Endothelial cell of umbilical vein (primary cell): ENCODE data around the gene PSPN. TPM values are rescaled to one million over a fixed set of nuclear protein-coding genes. Genes with fewer than 3 reads are reported as not detected.

Source experiments
- BruUV-seq: library from RNA; stranded (reverse); fragments of 400-500 nt; replicated peaks from 2 replicates; lab custom pipeline; 2021; lab: Mats Ljungman, UMichigan
- CTCF ChIA-PET: fragments of 300-600, 350-600 bp; sonication (Branson Sonifier 250); formaldehyde crosslinking; loops from one replicate; lab custom pipeline; 2021; ENCODE audit warnings: antibody characterized with exemption, inconsistent platforms; lab: Charles Lee
- POLR2A ChIA-PET: fragments of 300-600, 350-600 bp; sonication (Branson Sonifier 250); formaldehyde crosslinking; loops from one replicate; lab custom pipeline; 2021; ENCODE audit warnings: antibody characterized with exemption, inconsistent platforms; lab: Charles Lee
- DNase-seq: peaks from one replicate; pipeline ENCODE4 v3.0.0-alpha.2; 2011; ENCODE audit warnings: low read depth, low spot score
- FAIRE-seq: peaks from 2 replicates; lab custom pipeline; 2011; peaks lifted over from hg19 to GRCh38; lab: Jason Lieb, UNC
- H2AFZ ChIP-seq: 2 replicates; pipeline ENCODE4 v1.6.0; 2012; ENCODE audit warnings: low read depth, low read length, control low read depth, inconsistent platforms
- H3K27ac ChIP-seq: 2 replicates; pipeline ENCODE4 v1.5.1; 2011; ENCODE audit warnings: low read depth, mild to moderate bottlenecking, control low read depth, low read length, moderate library complexity; ENCODE audit not compliant: insufficient read depth
- H3K27me3 ChIP-seq, 2 experiments: 2 replicates each; pipeline versions ENCODE4 v1.6.0 to v1.6.1; 2011; ENCODE audit warnings: low read length in 2 of 2, mixed read lengths in 1 of 2; ENCODE audit not compliant: control insufficient read depth in 2 of 2, insufficient read depth in 2 of 2
- H3K36me3 ChIP-seq, 2 experiments: 2 replicates in 1 of 2; 3 replicates in 1 of 2; pipeline ENCODE4 v1.5.1; 2011; ENCODE audit warnings: low read length in 2 of 2, mild to moderate bottlenecking in 1 of 2, moderate library complexity in 1 of 2; ENCODE audit not compliant: control insufficient read depth in 2 of 2, insufficient read depth in 2 of 2; ENCODE audit errors: extremely low read depth in 1 of 2
- H3K4me1 ChIP-seq: 3 replicates; pipeline ENCODE4 v1.5.1; 2011; ENCODE audit warnings: mild to moderate bottlenecking, low read length; ENCODE audit not compliant: control insufficient read depth, insufficient read depth; ENCODE audit errors: extremely low read depth
- H3K4me2 ChIP-seq: 2 replicates; pipeline ENCODE4 v1.6.1; 2011; ENCODE audit warnings: low read length, control low read depth, mixed read lengths; ENCODE audit not compliant: insufficient read depth
- H3K4me3 ChIP-seq, 3 experiments: fragments of 200-600 bp in 1 of 3; sonication (generic), shearing (Covaris generic) in 1 of 3; replicated peaks in 1 of 3; 2 replicates each; pipeline ENCODE4 v1.5.1; 2011 to 2016; ENCODE audit warnings: control low read depth in 3 of 3, low read length in 3 of 3, mild to moderate bottlenecking in 2 of 3, inconsistent platforms in 1 of 3, low read depth in 1 of 3, moderate library complexity in 1 of 3; ENCODE audit not compliant: insufficient read depth in 1 of 3
- H3K79me2 ChIP-seq: 2 replicates; pipeline ENCODE4 v1.6.0; 2012; ENCODE audit warnings: low read length, inconsistent platforms; ENCODE audit not compliant: control insufficient read depth, insufficient read depth
- H3K9ac ChIP-seq: replicated peaks from 2 replicates; pipeline ENCODE3; 2011; ENCODE audit warnings: low read length, control low read depth; ENCODE audit not compliant: insufficient read depth; ENCODE audit errors: extremely low read depth
- H3K9me1 ChIP-seq: replicated peaks from 3 replicates; pipeline ENCODE4 v1.6.0; 2011; ENCODE audit warnings: mild to moderate bottlenecking, low read length; ENCODE audit not compliant: control insufficient read depth, insufficient read depth; ENCODE audit errors: extremely low read depth
- H3K9me3 ChIP-seq: replicated peaks from 2 replicates; pipeline ENCODE4 v1.5.1; 2012; ENCODE audit warnings: low read length, inconsistent platforms; ENCODE audit not compliant: control insufficient read depth, insufficient read depth
- H4K20me1 ChIP-seq: replicated peaks from 2 replicates; pipeline ENCODE3; 2011; ENCODE audit warnings: mild to moderate bottlenecking, low read length; ENCODE audit not compliant: control insufficient read depth, insufficient read depth; ENCODE audit errors: extremely low read depth
- CTCF ChIP-seq, 2 donors: IDR thresholded peaks; 1 replicate in 1 of 2; 2 replicates in 1 of 2; pipeline ENCODE4 v1.5.1; 2011; ENCODE audit warnings: low read length in 2 of 2, mild to moderate bottlenecking in 2 of 2, moderate library complexity in 2 of 2, control low read depth in 1 of 2, inconsistent platforms in 1 of 2, low read depth in 1 of 2; ENCODE audit not compliant: insufficient read depth in 1 of 2; ENCODE audit errors: extremely low read depth in 1 of 2
- EZH2 ChIP-seq: IDR thresholded peaks from 2 replicates; pipeline ENCODE4 v1.6.1; 2012; ENCODE audit warnings: borderline replicate concordance, low read depth, mild to moderate bottlenecking, moderate library complexity, low read length, inconsistent platforms; ENCODE audit not compliant: severe bottlenecking
- FOS ChIP-seq: IDR thresholded peaks from 2 replicates; pipeline ENCODE4 v1.6.1; 2011; ENCODE audit warnings: mild to moderate bottlenecking, low read length, moderate library complexity, borderline replicate concordance; ENCODE audit not compliant: insufficient read depth
- GATA2 ChIP-seq: IDR thresholded peaks from 2 replicates; pipeline ENCODE4 v1.7.0; 2011; ENCODE audit warnings: low read depth, mild to moderate bottlenecking, moderate library complexity, mixed read lengths, low read length; ENCODE audit not compliant: insufficient read length, insufficient read depth
- JUN ChIP-seq: IDR thresholded peaks from 2 replicates; pipeline ENCODE4 v1.6.1; 2011; ENCODE audit warnings: borderline replicate concordance, low read depth; ENCODE audit not compliant: insufficient read length, insufficient read depth
- MYC ChIP-seq: IDR thresholded peaks from one replicate; pipeline ENCODE4 v1.6.1; 2011; ENCODE audit warnings: mild to moderate bottlenecking, low read depth, low read length
- POLR2A ChIP-seq: IDR thresholded peaks from 2 replicates; pipeline ENCODE4 v1.6.1; 2012; ENCODE audit warnings: low read depth, mild to moderate bottlenecking, control low read depth, low read length
- POLR2AphosphoS5 ChIP-seq: IDR thresholded peaks from 2 replicates; pipeline ENCODE4 v1.6.1; 2012; ENCODE audit warnings: low read depth, mild to moderate bottlenecking, control low read depth, low read length, moderate library complexity; ENCODE audit not compliant: insufficient read depth
- dilution Hi-C: fragments of 300-500 bp; cut with MboI; formaldehyde crosslinking; loops from one replicate; pipeline ENCODE4 v1.15.0; 2019; ENCODE audit warnings: low sequenced_read_pairs; ENCODE audit not compliant: extremely low pct_ligation_motif_present
- intact Hi-C: fragments of 100-400 bp; cut with micrococcal nuclease; formaldehyde crosslinking; loops from one replicate; pipeline ENCODE4 v1.10.0; 2022
- polyA plus RNA-seq, 4 experiments: library from polyadenylated mRNA; depleted of rRNA in 3 of 4; stranded (reverse) in 3 of 4; unstranded in 1 of 4; fragments of >200 nt; gene quantifications; 2 replicates each; pipeline versions ENCODE4 v1.2.1 to v1.2.3, GENCODE V29; 2011 to 2012; ENCODE audit warnings: missing spikeins in 1 of 4
- total RNA-seq: library from RNA; stranded (reverse); gene quantifications from 2 replicates; pipeline ENCODE4 v1.2.3, GENCODE V29; 2021

The PSPN gene
- total and polyA plus RNA-seq, 2 donors (not counting 3 experiments of a cell fraction or from before 2014, with no cell fraction given), result 0.84 to 1.0 TPM

- no peaks in the 10 kb centered on the region for H3K9me3 ChIP-seq
- H2AFZ ChIP-seq, result no peak overlapping the region
- intact Hi-C loops (no loop called here), dilution Hi-C loops (no loop called here)
- H3K79me2 ChIP-seq, result peaks cover 12% of the 10 kb centered on the region
- POLR2A ChIA-PET, result no interaction called here
- peaks cover 6% of the 10 kb centered on the region for H3K4me1 ChIP-seq
- H3K4me2 ChIP-seq, result no peak overlapping the region
- peaks cover 7 to 39% of the 10 kb centered on the region in 2 experiments for H3K36me3 ChIP-seq
- TF ChIP-seq POLR2A (no peak), GATA2 (no peak), MYC (no peak), FOS (no peak), JUN (no peak), POLR2AphosphoS5 (no peak), CTCF (IDR thresholded peaks at IDR 0.05; ENCODE audit: extremely low read depth in 1 of 2, insufficient read depth in 1 of 2, low read depth in 1 of 2, low read length in 2 of 2) (no peak), EZH2 (no peak)
- DNase-seq (no peak), FAIRE-seq (no peak)
- CTCF ChIA-PET, result no interaction called here
- H3K27me3 ChIP-seq, result no peaks in the 10 kb centered on the region
- H3K9me1 ChIP-seq, result no peaks in the 10 kb centered on the region
- no peak overlapping the region for H3K4me3 ChIP-seq
- no TSS peak for BruUV-seq
- H3K27ac ChIP-seq, result no peak overlapping the region
- H4K20me1 ChIP-seq, result no peaks in the 10 kb centered on the region
- H3K9ac ChIP-seq, result no peak overlapping the region
Observed at GRCh38 chr19:6387372-6387771, 11.6 kb upstream of the PSPN start.
